ENCODE measurements around the gene TMEM240.
"Not testable (repeated sequence)": the region's sequence is repeated elsewhere in the genome, so short reads cannot be mapped to it uniquely, and the experiment has no call there.

Gene TMEM240

GRCh38 chr1:1539310-1540089, 924 bp downstream of the TMEM240 start:
- no peak for DNase-seq

GRCh38 chr1:1538989-1539309, 1.5 kb downstream of the TMEM240 start:
- DNase-seq: no peak

GRCh38 chr1:1538334-1538733, 2.1 kb downstream of the TMEM240 start:
- no peak for DNase-seq

- DNase-seq: no peak
Observed at GRCh38 chr1:1537626-1538250, 2.7 kb downstream of the TMEM240 start.

- no peak for DNase-seq
Observed at GRCh38 chr1:1536938-1537546, 3.4 kb downstream of the TMEM240 start.

- DNase-seq: no peak
Observed at GRCh38 chr1:1536019-1536937, 4.1 kb downstream of the TMEM240 start.

- no peak for DNase-seq
Observed at GRCh38 chr1:1535201-1536018, 5.0 kb downstream of the TMEM240 start.

- DNase-seq: no peak
Observed at GRCh38 chr1:1534401-1535154, 5.8 kb downstream of the TMEM240 start.

GRCh38 chr1:1533894-1534291, 6.5 kb downstream of the TMEM240 start:
- not testable (repeated sequence) for DNase-seq

GRCh38 chr1:1533176-1533893, 7.1 kb downstream of the TMEM240 start:
- DNase-seq: not testable (repeated sequence)

- DNase-seq: no peak
Observed at GRCh38 chr1:1531947-1532346, 8.5 kb downstream of the TMEM240 start.

- DNase-seq: no peak
Observed at GRCh38 chr1:1529936-1530335, 10.5 kb downstream of the TMEM240 start.

GRCh38 chr1:1529321-1529720, 11.1 kb downstream of the TMEM240 start:
- DNase-seq: no peak

GRCh38 chr1:1528301-1529267, 11.8 kb downstream of the TMEM240 start:
- no peak for DNase-seq

- DNase-seq: no peak
Observed at GRCh38 chr1:1527092-1527816, 13.2 kb downstream of the TMEM240 start.

GRCh38 chr1:1526476-1526875, 13.9 kb downstream of the TMEM240 start:
- DNase-seq: not testable (repeated sequence)

- DNase-seq: not testable (repeated sequence)
Observed at GRCh38 chr1:1524750-1525383, 15.6 kb downstream of the TMEM240 start.

- DNase-seq: not testable (repeated sequence)
Observed at GRCh38 chr1:1523651-1524050, 16.8 kb downstream of the TMEM240 start.
